Left renal pelvis (tissue), 4 donors: ENCODE measurements around the gene RNF157. TPM values are rescaled to one million over a fixed set of nuclear protein-coding genes. Genes with fewer than 3 reads are reported as not detected.
A peak's percentile ranks its signal among the peaks of the same experiment; 100 is the strongest.
"Not testable (repeated sequence)": the region's sequence is repeated elsewhere in the genome, so short reads cannot be mapped to it uniquely, and the experiment has no call there.

ENCODE experiments used
- DNase-seq, 4 donors: peaks; one replicate each; pipeline ENCODE4 v3.0.0-alpha.2; 2013; ENCODE audit warnings: low read depth in 4 of 4, low spot score in 3 of 4
- polyA plus RNA-seq, 4 donors: library from polyadenylated mRNA; unstranded; fragments of 120-200 nt; gene quantifications; one replicate each; pipeline ENCODE4 v1.2.1, GENCODE V29; 2013; ENCODE audit not compliant: insufficient read length in 4 of 4

RNF157 gene
- polyA plus RNA-seq, 4 donors, result 12.4 to 30.1 (median 28.0) TPM

GRCh38 chr17:76270770-76271668 is 30.7 kb upstream of the RNF157 start:
- no peak for DNase-seq

GRCh38 chr17:76270127-76270592 is 29.9 kb upstream of the RNF157 start:
- DNase-seq, result no peak

DNA sequence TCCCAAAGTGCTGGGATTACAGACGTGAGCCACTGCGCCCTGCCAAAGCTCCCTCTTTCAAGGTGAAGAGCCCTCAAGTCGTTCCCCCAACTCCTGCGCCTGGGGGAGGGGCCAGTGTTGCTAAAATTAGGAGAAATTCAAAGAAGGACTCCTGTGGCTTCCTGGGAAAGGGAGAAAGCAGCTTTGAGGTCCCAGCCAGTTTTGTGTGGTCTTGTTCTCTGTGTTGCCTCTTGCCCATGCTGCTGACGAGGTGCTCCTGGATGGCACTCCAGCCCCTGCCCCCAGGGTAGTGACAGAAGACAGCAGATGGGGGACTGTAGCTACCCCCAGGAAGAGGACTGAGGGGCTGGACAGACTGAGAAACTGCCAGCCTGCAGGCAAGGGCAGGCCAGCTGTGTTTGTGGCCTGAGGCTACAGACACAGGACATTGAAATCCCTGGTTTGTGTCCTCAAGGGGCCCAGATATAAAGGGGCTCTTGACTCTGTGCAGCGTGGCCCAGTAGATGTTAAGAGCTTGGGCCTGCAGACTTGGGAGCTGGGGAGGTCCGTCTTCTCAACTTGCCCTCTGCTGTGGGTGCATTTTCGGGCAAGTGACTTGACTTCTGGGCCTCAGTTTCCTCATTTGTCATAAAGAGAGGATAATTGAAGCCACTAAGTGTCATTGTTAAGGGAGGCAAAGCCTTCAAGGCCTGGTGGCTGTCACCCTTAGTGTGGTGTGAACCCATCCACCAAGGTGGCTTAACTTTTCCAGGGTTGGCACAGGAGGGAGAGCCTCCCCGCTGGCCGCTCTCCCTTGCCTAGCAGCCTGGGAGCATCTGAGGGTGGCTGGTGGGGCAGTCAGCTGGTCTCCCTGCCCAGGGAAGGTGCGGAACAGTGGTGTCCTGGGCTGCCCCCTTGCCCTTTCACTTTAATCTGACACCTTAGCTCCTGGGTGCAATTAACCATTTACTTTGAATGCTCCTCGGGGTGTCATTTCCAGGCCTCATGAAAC is 29.0 kb upstream of the RNF157 start:
- no peak for DNase-seq

DNA sequence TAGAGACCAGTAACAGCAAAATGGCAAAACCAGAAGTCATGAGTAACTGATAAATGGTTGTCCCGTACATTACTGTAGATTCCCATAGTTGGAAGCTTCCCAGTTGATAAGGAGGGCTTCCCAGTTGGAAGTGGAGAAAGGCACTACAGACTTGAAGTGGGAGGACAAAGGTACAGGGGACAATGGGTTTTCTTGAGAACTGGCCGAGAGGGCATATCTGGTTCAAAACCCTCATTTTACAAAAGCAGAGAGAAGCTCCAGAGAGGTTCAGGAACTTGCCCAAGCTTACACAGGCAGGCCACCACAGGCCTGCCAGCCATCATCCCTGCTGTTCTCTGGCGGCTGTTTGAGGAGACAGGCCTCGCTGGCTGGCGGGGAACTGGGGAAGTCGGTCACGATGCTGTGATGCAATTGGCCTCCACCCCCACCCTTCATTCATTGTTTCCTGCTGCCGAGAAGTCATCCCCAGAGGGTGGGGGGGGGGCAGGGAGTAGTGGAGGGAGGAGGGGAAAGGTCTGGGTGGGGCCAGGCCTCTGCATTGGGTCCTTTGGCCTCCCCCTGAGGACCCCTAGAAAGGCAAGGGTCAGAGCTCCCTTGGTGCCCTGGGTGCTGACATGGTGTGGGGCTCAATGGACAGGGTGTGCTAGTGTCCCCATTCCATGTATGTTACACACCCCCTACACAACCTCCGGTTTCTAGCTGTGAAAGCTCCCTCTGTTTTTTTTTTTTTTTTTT is 27.9 kb upstream of the RNF157 start:
- no peak for DNase-seq

DNA sequence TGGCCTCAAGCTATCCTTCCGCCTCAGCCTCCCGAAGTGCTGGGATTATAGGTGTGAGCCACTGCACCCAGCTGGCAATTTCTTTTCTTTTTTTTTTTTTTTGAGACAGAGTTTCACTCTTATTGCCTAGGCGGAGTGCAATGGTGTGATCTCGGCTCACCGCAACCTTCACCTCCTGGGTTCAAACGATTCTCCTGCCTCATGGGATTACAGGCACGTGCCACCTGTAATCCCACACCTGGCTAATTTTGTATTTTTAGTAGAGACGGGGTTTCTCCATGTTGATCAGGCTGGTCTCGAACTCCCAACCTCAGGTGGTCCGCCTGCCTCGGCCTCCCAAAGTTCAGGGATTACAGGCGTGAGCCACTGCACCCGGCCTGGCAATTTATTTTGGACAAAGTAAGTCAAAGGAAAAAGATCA is 27.3 kb upstream of the RNF157 start:
- DNase-seq, result not testable (repeated sequence)

DNA sequence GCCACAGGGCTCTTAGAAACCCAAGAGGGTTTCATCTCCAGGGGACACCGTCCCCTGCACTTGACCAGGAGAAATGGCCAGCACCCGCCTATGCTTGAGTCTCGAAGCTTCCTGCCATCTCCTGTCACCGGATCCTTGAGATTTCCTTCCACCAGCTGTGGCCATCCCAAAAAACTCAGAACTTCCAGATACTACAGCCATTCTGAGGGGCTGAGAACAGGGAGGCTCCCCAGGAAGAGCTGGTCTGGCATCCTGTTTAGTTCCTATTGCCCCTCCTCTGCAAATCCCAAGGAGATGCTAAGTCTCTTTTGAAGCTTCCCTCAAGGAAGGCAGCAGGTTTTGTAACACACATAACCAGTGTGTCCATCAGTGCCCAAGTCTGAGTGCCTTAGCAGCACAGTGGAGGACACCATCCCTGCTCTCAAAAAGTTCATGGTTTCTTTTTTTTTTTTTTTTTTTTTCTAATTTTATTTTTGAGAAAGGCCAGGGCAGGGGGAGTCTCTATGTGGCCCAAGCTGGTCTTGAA is 26.8 kb upstream of the RNF157 start:
- no peak for DNase-seq

DNA sequence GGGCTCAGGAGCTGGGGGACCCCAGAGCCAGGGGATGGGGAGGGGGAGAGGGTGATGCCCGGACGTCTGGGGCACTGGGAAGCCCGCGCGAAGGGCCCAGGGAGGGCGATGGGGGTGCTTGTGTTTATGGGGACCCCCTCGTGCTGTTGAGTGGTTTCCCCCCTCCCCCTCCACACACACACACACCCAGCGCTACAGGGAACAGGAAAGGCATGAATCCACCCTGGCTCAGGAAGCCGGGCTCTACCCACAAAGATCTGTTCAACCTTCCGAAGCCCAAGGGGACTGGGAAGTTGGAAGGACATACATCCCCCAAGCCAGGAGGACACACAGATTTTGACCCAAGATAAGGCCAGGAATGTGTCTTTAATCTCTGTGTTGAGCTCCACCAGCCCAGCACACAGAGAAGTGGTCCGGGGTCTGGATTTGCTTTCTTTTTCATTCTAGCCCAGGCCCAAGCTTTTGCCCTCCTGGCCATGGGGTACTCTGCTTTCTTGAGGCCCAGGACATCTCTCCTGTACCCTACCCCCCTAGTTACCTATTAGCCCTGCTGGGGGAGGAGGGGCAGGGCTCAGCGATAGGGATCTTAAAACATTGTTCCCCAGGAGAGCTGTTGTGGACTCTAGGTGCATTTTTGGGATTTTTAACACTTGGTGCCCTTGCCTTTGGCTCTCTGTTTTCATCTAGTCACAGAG is 26.1 kb upstream of the RNF157 start:
- no peak for DNase-seq

DNA sequence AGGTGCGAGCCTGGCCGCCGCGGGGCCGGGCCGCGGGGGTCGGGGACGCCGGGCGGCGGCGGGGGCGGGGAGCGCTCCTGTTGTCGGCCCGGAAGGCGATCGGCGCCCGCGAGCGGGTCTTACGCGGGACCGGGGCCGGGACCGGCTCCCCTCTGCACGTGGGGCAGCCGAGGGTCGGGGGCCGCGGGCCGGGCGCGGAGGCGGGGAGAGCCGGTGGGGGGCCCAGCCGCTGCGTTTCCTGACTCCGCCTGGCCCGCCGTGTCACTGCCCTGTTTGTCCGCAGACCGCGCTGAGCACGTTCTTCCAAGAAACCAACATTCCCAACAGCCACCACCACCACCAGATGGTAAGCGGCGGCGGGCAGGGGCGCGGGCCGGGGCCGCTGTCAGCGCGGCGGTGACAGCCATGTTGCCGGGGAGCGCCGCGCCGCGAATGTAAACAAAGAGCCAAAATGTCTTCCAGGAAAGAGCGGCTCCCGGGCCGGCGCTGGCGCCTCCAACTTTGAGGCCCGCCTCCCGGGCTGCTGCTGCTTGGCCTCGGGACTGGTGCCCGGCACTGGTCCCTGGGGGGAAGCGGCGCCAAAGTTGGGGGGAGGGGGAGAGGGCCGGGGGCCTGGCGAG is 25.4 kb upstream of the RNF157 start:
- no peak for DNase-seq

DNA sequence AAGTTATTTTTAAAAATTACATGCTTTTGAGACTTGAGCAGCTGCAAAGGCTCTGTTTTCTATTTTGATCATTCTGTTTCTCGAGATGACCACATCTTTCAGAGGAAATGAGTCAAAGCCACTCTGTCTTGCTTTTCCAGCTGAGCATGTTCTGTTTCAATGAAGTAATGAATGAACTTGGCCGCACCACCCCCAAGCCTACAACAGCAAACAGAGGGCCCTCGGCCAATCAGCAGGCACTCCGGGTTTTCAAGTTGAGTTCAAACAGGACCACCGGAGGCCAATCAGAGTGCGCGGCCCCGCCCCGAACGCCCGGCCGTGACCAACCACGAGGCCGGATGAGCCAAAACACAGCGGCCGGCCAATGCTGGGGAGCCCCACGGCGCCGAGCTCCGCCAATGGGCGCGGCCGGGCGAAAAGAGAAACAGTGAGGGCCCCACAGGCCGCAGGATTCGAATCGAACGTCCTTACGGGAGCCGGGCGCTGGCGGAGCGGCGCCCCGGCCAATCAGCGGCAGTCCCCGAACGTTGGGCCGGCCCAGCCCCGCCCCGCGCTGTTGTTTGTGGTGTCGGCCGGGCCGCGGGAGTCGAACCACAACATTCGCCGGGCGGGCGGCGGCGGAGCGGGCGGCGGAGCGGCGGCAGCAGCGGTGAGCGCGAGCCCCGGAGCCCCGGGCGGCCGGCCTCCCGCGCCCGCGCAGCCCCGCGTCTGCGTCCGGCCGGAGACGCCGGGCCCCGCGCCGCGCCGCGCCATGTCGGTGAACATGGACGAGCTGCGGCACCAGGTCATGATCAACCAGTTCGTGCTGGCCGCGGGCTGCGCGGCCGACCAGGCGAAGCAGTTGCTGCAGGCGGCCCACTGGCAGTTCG is 24.7 kb upstream of the RNF157 start, which contains the start of gene UBALD2:
Gene UBALD2 (plus strand): TSS at position 594 of the 869 bp plus-strand sequence. CDS start 158 bp downstream, at position 752.
- DNase-seq, result peak; percentile 91 to 96 (median 95)

DNA sequence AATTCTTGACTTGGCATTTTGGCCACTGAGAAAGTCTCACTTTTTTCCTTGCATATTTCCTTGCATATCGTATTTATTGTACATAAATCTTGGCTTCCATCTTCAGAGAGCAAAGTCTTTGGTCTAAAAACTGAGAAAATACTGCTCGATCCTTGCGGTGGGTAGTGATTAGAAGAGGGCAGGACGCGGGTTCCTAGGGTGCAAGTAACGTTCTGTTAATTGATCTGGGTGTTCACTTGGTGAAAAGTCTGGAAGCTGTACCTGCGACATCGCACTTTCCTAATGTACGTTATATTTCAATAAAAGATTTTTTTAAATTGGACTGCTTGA is 24.1 kb upstream of the RNF157 start:
- no peak for DNase-seq

DNA sequence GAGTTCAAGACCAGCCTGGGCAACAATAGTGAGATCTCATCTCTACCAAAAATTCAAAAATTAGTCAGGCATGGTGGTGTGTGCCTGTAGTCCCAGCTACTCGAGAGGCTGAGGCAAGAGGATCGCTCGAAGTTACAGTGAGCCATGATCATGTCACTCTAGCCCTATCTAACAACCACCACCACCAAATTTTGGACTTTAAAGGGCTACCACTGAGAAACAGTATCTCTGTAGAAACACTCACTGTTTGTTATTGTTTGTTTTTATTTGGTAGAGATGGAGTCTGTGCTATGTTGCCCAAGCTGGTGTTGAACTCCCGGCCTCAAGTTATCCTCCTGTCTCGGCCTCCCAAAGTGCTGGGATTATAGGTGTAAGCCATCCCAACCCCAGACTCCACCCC is 23.6 kb upstream of the RNF157 start:
- no peak for DNase-seq

- DNase-seq, result peak in 1 of 4 donors; percentile 69
Measured at GRCh38 chr17:76262732-76263344, 22.5 kb upstream of the RNF157 start.

DNA sequence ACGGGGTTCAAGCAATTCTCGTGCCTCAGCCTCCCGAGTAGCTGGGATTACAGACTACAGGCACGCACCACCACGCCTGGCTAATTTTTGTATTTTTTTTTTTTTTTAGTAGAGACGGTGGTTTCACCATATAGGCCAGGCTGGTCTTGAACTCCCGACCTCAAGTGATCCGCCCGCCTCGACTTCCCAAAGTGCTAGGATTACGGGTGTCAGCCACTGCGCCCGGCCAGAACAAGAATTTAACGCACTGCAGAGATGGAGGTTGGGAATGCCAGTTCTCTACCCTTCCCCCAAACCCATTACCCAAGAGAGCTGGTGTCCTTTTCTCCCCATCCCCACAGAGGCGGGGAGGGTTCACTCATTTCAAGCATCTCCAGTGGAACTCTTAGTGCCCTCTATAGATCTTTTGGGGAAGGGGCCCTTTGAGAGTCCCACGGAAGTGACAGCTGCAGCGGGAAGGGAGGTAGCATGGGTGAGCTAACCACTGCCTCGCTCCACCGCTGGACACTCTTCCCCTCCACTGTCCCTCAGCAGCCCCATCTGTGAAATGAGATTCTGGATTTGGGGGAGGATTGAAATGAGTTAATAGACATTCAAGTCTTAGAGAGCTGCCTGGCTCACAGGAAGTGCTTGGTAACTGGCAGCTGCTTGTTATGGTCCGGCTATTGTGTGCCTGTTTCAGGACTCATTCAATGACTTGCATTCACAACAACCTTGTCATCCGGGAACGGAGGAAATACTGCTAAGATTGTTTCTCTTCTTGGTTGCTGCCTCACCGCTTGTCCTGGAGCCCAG is 21.3 kb upstream of the RNF157 start:
- DNase-seq, result no peak

- no peak for DNase-seq
Measured at GRCh38 chr17:76260669-76261068, 20.4 kb upstream of the RNF157 start.

DNA sequence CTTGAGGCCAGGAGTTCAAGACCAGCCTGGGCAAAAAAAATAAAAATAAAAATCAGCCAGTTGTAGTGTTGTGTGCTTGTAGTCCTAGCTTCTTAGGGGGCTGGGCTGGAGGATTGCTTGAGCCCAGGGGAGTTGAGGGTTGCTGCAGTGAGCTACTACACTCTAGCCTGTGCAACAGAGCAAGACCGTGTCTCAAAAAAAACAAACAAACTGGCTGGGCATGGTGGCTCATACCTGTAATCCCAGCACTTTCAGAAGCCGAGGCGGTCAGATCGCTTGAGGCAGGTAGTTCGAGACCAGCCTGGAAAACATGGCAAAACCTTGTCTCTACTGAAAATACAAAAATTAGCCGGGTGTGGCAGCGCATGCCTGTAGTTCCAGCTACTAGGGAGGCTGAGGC is 19.9 kb upstream of the RNF157 start:
- no peak for DNase-seq

- DNase-seq, result not testable (repeated sequence)
Measured at GRCh38 chr17:76256430-76257050, 16.2 kb upstream of the RNF157 start.
